Activated CD4-positive, alpha-beta T cell treated with anti-CD3 and anti-CD28 coated beads for 1 hour (primary cell): Measurements from ENCODE around the gene PRKCSH.
"Not testable (repeated sequence)": the region's sequence is repeated elsewhere in the genome, so short reads cannot be mapped to it uniquely, and the experiment has no call there.

Source experiments
- DNase-seq: peaks from one replicate; pipeline ENCODE4 v3.0.0-alpha.2; 2020

Gene PRKCSH

DNA sequence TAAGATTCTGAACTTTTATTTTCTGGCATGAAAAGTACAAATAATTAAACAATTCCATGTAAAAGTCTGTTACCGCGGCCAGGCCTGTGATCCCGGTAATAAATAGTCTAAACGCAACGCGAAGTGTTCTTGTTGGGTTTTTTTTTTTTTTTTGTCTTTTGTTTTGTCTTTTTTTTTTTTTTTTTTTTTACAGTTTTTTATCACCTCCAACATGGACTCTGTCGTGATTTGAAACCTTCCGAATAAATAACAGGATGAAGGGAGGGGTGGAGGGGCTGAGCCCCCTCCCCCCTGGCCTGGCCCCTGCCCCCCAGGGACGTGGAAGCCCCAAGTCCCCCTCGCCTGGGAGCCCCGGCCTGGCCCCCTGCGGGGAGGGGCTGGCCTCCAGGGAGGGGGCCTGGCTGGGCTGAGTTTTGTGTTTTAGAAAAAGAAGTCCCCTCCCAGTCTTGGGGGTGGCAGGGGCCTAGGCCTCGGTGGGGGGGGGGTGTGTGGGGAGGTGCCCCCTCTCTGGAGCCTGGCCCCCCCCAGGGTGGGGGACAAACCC is 16.0 kb downstream of the PRKCSH start:
- DNase-seq = no peak

GRCh38 chr19:11451871-11452619 is 16.6 kb downstream of the PRKCSH start:
- no peak for DNase-seq

GRCh38 chr19:11452620-11453310 is 17.3 kb downstream of the PRKCSH start:
- no peak for DNase-seq

DNA sequence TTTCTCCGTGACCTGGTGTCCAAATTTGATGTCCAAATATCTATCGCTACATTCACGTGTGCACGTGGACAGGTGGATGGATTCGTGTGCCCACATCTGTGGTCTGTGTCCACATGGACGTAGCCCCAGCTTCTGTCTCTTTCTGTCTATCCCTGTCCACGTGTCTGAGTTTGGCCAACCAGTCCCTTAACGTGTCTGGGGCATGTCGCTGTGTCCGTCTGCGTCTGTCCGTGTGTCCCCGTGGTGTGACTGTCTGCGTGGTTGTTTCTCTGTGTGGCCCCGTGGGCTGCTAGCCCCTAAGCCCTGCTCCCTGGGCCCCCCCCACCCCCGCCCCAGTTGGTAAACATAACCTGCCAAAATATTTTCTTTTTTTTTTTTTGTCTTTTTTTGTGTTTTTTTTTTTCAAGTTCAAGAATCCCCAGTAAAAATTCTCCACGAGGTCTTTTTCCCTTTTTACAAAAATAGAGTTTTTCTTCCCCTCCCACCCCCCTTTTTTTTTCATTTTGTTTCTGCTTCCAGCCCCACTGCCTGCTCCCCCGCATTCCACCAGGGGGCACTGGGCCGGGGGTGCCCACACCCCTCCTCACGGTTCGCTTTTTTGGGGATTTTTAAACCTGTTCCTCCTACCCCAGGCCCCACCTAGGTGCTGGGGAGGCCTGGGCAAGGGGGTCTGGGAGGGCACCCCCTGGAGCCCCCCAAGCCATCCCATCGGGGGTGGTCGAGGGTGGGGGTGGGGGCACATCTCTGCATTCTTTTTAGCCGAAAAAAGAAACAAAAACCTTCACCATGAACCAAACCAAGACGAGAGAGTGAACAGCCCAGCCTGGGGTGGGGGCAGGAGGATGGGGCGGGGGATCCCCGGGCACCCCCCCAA is 18.3 kb downstream of the PRKCSH start:
- no peak for DNase-seq

DNA sequence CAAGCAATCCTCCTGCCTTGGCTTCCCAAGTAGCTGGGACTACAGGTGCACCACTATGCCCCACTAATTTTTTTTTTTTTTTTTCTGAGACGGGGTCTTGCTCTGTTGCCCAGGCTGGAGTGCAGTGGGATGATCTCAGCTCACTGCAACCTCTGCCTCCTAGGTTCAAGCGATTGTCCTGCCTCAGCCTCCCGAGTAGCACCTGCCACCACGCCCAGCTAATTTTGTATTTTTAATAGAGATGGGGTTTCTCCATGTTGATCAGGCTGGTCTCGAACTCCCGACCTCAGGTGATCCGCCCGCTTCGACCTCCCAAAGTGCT is 19.8 kb downstream of the PRKCSH start:
- not testable (repeated sequence) for DNase-seq

DNA sequence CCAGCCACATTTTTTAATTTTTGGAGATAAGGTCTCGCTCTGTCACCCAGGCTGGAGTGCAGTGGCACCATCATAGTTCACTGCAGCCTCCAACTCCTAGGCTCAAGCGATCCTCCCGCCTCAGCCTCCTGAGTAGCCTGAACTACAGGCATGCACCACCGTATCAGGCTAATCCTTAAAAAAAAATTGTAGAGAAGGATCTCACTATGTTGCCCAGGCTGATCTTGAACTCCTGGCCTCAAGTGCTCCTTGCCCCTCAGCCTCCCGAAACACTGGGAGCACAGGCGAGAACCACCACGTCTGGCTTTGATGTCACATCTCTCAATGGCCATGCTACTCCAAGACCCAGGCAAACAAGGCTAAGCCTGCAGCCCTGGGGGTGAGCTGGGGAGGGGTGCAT is 21.2 kb downstream of the PRKCSH start:
- DNase-seq = no peak

DNA sequence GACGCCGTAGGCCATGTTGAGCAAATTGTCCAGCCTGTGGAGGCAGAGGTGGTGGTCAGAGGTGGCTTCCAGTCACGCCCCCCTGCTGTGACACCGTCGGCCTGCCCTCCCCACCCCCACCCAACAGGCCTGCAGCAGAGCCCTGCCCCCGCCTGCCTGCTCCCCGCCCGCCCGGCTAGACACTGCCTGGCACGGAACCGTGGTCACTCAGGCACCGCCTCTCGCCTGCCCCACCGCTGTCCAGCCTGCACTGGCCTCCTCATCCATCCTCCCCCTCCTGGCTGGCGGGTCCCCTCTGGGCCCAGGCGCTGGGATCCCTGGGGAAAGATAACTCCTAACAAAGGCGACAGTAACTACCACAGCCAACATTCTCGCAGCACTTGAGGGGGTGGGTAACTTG is 21.7 kb downstream of the PRKCSH start:
- no peak for DNase-seq

GRCh38 chr19:11457831-11458230 is 22.4 kb downstream of the PRKCSH start:
- no peak for DNase-seq

DNA sequence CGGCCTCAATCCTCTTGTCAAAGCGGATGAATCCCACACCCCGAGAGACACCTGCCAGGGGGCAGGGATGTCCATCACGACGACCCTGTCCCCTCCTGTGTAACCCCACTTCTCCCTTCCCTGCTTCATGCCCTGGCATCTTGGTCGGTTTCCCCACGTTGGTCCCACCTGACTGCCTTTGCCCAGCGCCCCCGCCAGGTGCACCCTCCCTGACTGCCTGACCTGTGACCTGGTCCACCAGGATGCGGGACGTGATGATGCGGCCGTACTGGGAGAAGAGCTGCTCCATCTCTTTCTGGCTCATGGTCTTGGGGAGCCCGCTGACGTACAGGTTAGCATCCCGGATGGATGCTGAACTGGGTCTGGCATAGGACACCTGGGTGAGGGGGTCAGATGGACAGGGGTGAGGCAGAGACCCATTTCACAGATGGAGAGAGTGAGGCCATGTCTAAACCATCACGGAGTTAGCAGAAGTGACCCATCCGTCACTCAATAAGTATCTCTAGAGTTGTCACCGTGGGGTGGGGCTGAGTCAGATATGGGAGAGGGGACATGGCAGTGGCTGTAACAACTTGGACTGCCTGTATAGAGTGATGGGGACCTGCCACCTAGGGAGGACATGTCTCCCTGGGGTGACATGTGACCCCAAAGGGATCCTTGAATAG is 22.9 kb downstream of the PRKCSH start:
- DNase-seq = no peak

GRCh38 chr19:11458912-11459311 is 23.5 kb downstream of the PRKCSH start:
- not testable (repeated sequence) for DNase-seq

GRCh38 chr19:11460207-11460606 is 24.8 kb downstream of the PRKCSH start:
- DNase-seq = no peak

- no peak for DNase-seq
These were observed 26.0 kb downstream of the PRKCSH start for GRCh38 chr19:11461453-11461852.

- no peak for DNase-seq
These were observed 28.0 kb downstream of the PRKCSH start for GRCh38 chr19:11463391-11463790.

DNA sequence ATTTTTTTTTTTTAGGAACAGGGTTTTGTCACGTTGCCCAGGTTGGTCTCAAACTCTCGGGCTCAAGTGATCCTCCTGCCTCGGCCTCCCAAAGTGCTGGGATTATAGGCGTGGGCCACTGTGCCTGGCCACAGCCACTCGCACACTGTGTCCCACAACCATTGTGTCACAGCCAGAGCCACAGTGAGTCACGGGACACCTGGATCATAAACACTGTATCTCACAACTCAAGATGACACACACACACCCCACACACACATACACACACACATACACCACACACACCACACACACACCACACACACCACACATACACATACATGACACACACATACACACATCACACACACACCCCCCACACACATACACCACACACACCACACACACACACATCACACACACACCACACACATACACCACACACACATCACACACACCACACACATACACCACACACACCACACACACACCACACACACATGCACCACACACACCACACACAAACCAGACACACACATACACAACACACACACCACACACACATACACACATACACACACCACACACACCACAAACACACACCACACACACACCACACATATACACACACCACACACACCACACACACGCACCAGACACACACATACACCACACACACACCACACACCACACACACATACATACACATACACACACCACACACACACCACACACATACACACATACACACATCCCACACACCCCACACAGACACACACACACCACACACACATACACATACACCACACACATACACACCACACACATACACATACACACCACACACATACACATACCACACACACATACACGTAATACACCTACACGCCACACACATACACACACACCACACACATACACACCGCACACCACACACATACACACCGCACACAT is 29.2 kb downstream of the PRKCSH start:
- no peak for DNase-seq

GRCh38 chr19:11465600-11465999 is 30.2 kb downstream of the PRKCSH start:
- no peak for DNase-seq

DNA sequence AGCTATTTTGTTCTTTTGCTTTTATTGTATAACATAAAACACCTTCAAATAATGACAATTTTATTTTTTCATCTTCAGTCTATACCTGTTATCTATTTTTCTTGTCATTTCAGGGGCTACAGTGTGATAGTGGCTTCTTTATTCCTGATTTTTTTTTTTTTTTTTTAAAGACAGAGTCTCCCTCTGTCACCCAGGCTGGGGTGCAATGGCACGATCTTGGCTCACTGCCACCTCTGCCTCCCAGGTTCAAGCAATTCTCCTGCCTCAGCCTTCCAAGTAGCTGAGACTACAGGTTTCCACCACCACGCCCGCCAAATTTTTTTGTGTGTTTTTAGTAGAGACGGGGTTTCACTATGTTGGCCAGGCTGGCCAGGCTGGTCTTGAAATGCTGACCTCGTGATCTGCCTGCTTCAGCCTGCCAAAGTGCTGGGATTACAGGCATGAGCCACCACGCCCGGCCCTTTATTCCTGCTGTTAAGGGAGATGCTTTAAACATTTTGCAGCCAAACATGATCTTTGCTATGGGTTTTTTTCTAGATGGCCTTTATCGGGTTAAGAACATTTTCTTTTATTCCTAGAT is 32.9 kb downstream of the PRKCSH start:
- DNase-seq = not testable (repeated sequence)

GRCh38 chr19:11473725-11474124 is 38.3 kb downstream of the PRKCSH start:
- DNase-seq = no peak

GRCh38 chr19:11475343-11475742 is 39.9 kb downstream of the PRKCSH start:
- DNase-seq = not testable (repeated sequence)

DNA sequence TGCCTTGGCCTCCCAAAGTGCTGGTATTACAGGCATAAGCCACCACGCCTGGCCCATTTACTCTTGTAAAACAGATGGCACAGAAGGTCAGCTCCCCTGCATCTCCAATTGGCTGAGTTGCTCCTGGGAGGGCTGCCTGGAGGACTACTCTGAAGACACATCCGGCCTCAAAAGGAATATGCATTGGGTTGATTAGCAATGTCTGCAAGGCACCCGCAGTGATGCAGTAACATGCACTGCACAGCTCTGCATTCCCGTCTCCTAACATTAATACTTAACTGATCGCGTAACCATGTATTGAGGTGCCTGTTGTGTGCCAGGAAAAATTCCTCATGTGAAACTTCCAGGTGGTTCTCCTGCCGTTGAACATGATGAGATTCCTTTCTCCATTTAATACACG is 40.4 kb downstream of the PRKCSH start:
- DNase-seq = no peak

- DNase-seq = no peak
These were observed 43.0 kb downstream of the PRKCSH start for GRCh38 chr19:11478167-11479089.
